HL-60 (cell line): ENCODE results near the gene NAALADL2.

ENCODE experiments used
- DNase-seq, 2 experiments: peaks; one replicate each; pipeline ENCODE4 v3.0.0-alpha.2; 2010 to 2020; ENCODE audit warnings: low read depth in 1 of 2, low spot score in 1 of 2
- H3K27ac ChIP-seq: fragments of 250-450 bp; sonication (Bioruptor Pico); replicated peaks from 2 replicates; pipeline ENCODE4 v1.5.1; 2020; ENCODE audit warnings: mild to moderate bottlenecking, moderate library complexity
- H3K27me3 ChIP-seq: fragments of 250-450 bp; sonication (Bioruptor Pico); 2 replicates; pipeline ENCODE4 v1.5.1; 2021; ENCODE audit warnings: mild to moderate bottlenecking, moderate library complexity; ENCODE audit not compliant: insufficient read depth, poor library complexity, severe bottlenecking
- H3K4me3 ChIP-seq: replicated peaks from 2 replicates; pipeline ENCODE4 v1.5.1; 2011; ENCODE audit warnings: mild to moderate bottlenecking, control low read depth, low read length; ENCODE audit not compliant: insufficient read depth
- GABPA ChIP-seq: IDR thresholded peaks from 2 replicates; pipeline ENCODE4 v1.6.1; 2012; ENCODE audit warnings: low read depth
- POLR2AphosphoS5 ChIP-seq: IDR thresholded peaks from 2 replicates; pipeline ENCODE4 v1.6.1; 2012; ENCODE audit warnings: low read depth
- SPI1 ChIP-seq: IDR thresholded peaks from 2 replicates; pipeline ENCODE4 v1.6.1; 2012; ENCODE audit warnings: low read depth, mild to moderate bottlenecking, borderline replicate concordance
- TF ChIP-seq, protein P1 (sequence below): IDR thresholded peaks from one replicate; pipeline ENCODE4 v1.5.1; 2011; ENCODE audit warnings: low read length, control low read depth, inconsistent platforms; ENCODE audit not compliant: insufficient read depth
- TF ChIP-seq, protein P2 (sequence below): IDR thresholded peaks from 2 replicates; pipeline ENCODE4 v1.6.1; 2012; ENCODE audit warnings: low read depth; ENCODE audit not compliant: insufficient replicate concordance

NAALADL2 gene

DNA sequence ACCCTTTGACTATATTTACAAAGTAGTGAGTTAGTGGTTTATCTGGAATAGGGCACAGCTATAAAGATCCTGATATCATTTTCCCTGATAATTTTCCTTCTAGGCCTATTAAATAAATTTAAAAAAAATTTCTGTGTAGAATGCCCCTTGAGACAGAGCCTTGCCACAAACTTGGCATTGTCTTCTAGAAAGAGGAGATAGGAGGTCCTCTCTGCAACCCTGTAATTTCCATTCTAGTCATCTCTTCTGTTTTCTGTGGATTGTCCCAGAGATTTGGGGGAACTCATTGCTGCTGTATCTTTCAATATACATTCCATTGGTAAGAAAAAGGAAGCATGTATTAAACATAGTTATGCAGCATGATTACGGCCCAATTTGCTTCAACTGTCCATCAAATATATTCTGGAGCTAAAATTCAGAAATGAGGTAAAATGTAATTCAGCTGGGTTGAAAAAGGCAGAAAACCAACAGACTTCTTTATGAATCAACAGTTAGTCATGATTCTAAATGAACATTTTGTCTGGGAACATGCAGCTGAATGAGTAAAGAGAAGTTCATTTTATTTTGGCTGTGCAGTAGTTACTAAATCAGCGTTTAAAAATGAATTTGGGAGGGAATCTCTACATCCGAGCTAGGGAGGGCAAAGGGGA, 401.1 kb downstream of the NAALADL2 start:
- no peak overlapping the region for H3K27ac ChIP-seq
- TF ChIP-seq GABPA (no peak), SPI1 (no peak), POLR2AphosphoS5 (no peak)
- TF ChIP-seq, protein P1, sequence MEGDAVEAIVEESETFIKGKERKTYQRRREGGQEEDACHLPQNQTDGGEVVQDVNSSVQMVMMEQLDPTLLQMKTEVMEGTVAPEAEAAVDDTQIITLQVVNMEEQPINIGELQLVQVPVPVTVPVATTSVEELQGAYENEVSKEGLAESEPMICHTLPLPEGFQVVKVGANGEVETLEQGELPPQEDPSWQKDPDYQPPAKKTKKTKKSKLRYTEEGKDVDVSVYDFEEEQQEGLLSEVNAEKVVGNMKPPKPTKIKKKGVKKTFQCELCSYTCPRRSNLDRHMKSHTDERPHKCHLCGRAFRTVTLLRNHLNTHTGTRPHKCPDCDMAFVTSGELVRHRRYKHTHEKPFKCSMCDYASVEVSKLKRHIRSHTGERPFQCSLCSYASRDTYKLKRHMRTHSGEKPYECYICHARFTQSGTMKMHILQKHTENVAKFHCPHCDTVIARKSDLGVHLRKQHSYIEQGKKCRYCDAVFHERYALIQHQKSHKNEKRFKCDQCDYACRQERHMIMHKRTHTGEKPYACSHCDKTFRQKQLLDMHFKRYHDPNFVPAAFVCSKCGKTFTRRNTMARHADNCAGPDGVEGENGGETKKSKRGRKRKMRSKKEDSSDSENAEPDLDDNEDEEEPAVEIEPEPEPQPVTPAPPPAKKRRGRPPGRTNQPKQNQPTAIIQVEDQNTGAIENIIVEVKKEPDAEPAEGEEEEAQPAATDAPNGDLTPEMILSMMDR = no peak
- TF ChIP-seq, protein P2, sequence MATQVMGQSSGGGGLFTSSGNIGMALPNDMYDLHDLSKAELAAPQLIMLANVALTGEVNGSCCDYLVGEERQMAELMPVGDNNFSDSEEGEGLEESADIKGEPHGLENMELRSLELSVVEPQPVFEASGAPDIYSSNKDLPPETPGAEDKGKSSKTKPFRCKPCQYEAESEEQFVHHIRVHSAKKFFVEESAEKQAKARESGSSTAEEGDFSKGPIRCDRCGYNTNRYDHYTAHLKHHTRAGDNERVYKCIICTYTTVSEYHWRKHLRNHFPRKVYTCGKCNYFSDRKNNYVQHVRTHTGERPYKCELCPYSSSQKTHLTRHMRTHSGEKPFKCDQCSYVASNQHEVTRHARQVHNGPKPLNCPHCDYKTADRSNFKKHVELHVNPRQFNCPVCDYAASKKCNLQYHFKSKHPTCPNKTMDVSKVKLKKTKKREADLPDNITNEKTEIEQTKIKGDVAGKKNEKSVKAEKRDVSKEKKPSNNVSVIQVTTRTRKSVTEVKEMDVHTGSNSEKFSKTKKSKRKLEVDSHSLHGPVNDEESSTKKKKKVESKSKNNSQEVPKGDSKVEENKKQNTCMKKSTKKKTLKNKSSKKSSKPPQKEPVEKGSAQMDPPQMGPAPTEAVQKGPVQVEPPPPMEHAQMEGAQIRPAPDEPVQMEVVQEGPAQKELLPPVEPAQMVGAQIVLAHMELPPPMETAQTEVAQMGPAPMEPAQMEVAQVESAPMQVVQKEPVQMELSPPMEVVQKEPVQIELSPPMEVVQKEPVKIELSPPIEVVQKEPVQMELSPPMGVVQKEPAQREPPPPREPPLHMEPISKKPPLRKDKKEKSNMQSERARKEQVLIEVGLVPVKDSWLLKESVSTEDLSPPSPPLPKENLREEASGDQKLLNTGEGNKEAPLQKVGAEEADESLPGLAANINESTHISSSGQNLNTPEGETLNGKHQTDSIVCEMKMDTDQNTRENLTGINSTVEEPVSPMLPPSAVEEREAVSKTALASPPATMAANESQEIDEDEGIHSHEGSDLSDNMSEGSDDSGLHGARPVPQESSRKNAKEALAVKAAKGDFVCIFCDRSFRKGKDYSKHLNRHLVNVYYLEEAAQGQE = no peak
- H3K4me3 ChIP-seq = no peak overlapping the region
- H3K27me3 ChIP-seq = no peaks in the 10 kb centered on the region
- DNase-seq = no peak

DNA sequence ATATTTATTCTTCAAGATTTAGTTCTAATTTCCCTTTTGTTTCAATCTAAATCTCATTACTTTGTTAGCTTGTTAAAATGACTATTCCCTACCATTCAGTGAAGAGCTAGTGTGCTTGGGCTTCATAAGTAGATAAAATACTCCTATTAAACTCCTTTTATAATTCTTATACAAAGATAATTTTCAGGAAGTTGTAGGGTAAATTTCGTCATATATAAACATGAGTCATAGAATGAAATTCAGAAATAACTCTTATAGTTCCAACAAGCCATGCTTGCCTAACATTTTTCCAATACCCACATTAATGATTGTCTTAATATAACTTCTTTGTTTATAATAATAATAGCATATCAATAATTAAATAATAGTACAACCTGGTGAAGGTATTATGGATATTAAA, 407.3 kb downstream of the NAALADL2 start:
- TF ChIP-seq SPI1 = no peak
- TF ChIP-seq POLR2AphosphoS5 = no peak
- TF ChIP-seq, protein P1 = no peak
- TF ChIP-seq, protein P2 = no peak
- no peak for TF ChIP-seq GABPA
- no peak overlapping the region for H3K4me3 ChIP-seq
- H3K27me3 ChIP-seq = no peaks in the 10 kb centered on the region
- DNase-seq = peak in 1 of 2 experiments; percentile 11
- no peak overlapping the region for H3K27ac ChIP-seq

DNA sequence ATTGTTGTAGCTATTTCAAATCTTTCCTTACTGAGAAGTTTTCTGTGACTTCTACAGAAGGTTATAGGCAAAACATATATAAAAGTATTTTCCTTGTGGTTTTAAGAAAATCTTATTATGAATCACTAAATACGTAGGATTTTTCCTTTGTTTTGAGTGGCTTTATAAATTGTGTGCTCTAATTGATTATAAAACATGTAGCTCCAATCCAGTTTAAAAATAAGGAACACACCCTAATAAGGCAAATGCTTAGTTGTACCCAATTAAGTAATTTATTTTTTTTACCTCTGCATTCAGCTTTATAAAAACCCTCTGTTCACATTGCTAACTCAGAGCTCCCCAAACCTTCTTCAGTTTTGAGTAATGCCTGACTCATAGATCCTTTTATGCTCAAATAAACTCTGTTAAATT, 408.0 kb downstream of the NAALADL2 start:
- no peak overlapping the region for H3K4me3 ChIP-seq
- no peaks in the 10 kb centered on the region for H3K27me3 ChIP-seq
- no peak overlapping the region for H3K27ac ChIP-seq
- no peak for DNase-seq
- TF ChIP-seq, protein P1 = no peak
- TF ChIP-seq POLR2AphosphoS5 = no peak
- no peak for TF ChIP-seq GABPA
- TF ChIP-seq SPI1 = no peak
- TF ChIP-seq, protein P2 = no peak
